Measurements from ENCODE around the gene PMM2. TPM values are rescaled to one million over a fixed set of nuclear protein-coding genes. Genes with fewer than 3 reads are reported as not detected.

Gene PMM2
- total RNA-seq, 5 donors from 2014 or later (not counting 1 experiment from before 2014, with no cell fraction given): 33.8 to 46.6 (median 43.7) TPM

DNA sequence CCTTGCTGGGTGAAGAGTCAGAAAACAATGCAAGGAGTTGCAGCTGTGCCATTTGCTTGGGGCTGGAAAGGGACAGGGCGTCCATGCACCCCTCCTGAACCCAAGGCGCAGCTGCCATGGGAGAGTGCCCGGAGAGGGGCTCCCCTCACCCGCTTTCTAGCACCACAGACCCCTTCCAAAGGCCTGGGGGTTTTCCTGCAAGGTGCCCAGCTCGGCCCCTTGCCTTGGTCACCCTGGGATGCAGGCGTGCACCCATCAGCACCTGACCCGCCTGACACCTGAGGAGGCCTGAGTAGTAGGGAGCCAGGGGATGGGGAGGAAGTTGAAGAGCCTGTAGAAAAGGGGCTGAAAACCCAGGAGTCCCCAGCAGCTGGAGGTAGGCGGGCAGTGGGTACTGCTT lies 30.5 kb upstream of the PMM2 start:
- DNase-seq: no peak
- Histone ChIP-seq H3K4me1 (ENCODE audit: control insufficient read depth in 1 of 2, extremely low read depth in 1 of 2, insufficient read depth in 2 of 2, low read length in 2 of 2) (no peaks in the 10 kb centered on the region), H3K9me3 (no peaks in the 10 kb centered on the region), H3K27ac (ENCODE audit: low read length) (no peak overlapping the region), H3K36me3 (ENCODE audit: control insufficient read depth in 2 of 2, extremely low read depth in 1 of 2, insufficient read depth in 1 of 2, low read length in 1 of 2) (peaks cover 5 to 18% of the 10 kb centered on the region in 2 donors), H3K4me3 (ENCODE audit: control insufficient read depth in 1 of 2, extremely low read depth in 1 of 2, low read length in 1 of 2) (no peak overlapping the region), H3K27me3 (replicated peaks in 1 of 2; ENCODE audit: control insufficient read depth in 2 of 2, extremely low read depth in 1 of 2, insufficient read depth in 2 of 2, low read length in 1 of 2) (no peaks in the 10 kb centered on the region)
- no peak for ATAC-seq (replicated peaks in 1 of 4)
- Mint-ChIP-seq H3K4me1 (no peaks in the 10 kb centered on the region), H3K4me3 (no peak overlapping the region), H3K27ac (no peak overlapping the region), H3K27me3 (no peaks in the 10 kb centered on the region), H3K9me3 (no peaks in the 10 kb centered on the region), H3K36me3 (peaks cover 27% of the 10 kb centered on the region)
- 100% methylated on average over 4 of the region's 8 CpGs for WGBS (ENCODE audit: insufficient coverage)
- ChIA-PET POLR2A (no interaction called here), CTCF (no interaction called here)

GRCh38 chr16:8768283-8768682 lies 29.4 kb upstream of the PMM2 start:
- H3K4me3 Mint-ChIP-seq: no peak overlapping the region
- no peak overlapping the region for H3K4me3 ChIP-seq (ENCODE audit: control insufficient read depth in 1 of 2, extremely low read depth in 1 of 2, low read length in 1 of 2)
- no peaks in the 10 kb centered on the region for H3K9me3 Mint-ChIP-seq
- H3K4me1 ChIP-seq (ENCODE audit: control insufficient read depth in 1 of 2, extremely low read depth in 1 of 2, insufficient read depth in 2 of 2, low read length in 2 of 2): no peaks in the 10 kb centered on the region
- ChIA-PET CTCF (interaction anchor here in 1 of 2 donors (0.5 kb wide), 1 partner anchor 1969 kb away, joined by 3 read pairs; no protein-coding TSS in a partner anchor), POLR2A (no interaction called here)
- no peaks in the 10 kb centered on the region for H3K4me1 Mint-ChIP-seq
- no peak overlapping the region for H3K27ac ChIP-seq (ENCODE audit: low read length)
- H3K27ac Mint-ChIP-seq: no peak overlapping the region
- H3K27me3 ChIP-seq (replicated peaks in 1 of 2; ENCODE audit: control insufficient read depth in 2 of 2, extremely low read depth in 1 of 2, insufficient read depth in 2 of 2, low read length in 1 of 2): no peaks in the 10 kb centered on the region
- ATAC-seq (replicated peaks in 1 of 4): no peak
- peaks cover 3 to 24% of the 10 kb centered on the region in 2 donors for H3K36me3 ChIP-seq (ENCODE audit: control insufficient read depth in 2 of 2, extremely low read depth in 1 of 2, insufficient read depth in 1 of 2, low read length in 1 of 2)
- no peaks in the 10 kb centered on the region for H3K9me3 ChIP-seq
- H3K36me3 Mint-ChIP-seq: peaks cover 36% of the 10 kb centered on the region
- no peaks in the 10 kb centered on the region for H3K27me3 Mint-ChIP-seq
- WGBS (ENCODE audit: insufficient coverage): 97% methylated on average over 8 of the region's 12 CpGs
- no peak for DNase-seq

DNA sequence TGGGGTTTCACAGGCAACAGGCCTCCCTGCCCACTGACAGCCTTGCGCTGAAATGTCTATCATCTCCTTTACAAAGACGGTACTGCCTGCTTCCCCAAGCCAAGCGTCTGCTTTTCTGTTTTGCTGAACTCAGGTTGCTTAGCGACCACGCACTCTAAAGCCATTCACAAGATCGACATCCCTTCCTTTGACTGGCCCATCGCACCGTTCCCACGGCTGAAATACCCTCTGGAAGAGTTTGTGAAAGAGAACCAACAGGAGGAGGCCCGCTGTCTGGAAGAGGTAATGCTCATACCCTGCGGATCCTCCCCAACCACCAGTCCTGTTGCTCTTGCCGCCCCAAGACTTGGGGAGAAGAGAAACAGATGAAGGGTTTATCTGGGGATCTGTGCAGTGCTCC lies 28.9 kb upstream of the PMM2 start:
- peaks cover 3 to 28% of the 10 kb centered on the region in 2 donors for H3K36me3 ChIP-seq (ENCODE audit: control insufficient read depth in 2 of 2, extremely low read depth in 1 of 2, insufficient read depth in 1 of 2, low read length in 1 of 2)
- no peaks in the 10 kb centered on the region for H3K9me3 ChIP-seq
- H3K4me3 Mint-ChIP-seq: no peak overlapping the region
- 100% methylated on average over 1 of the region's 12 CpGs for WGBS (ENCODE audit: insufficient coverage)
- POLR2A ChIA-PET: no interaction called here
- DNase-seq: no peak
- H3K36me3 Mint-ChIP-seq: peaks cover 40% of the 10 kb centered on the region
- H3K27me3 Mint-ChIP-seq: no peaks in the 10 kb centered on the region
- H3K4me1 Mint-ChIP-seq: no peaks in the 10 kb centered on the region
- H3K9me3 Mint-ChIP-seq: no peaks in the 10 kb centered on the region
- no peak overlapping the region for H3K27ac Mint-ChIP-seq
- ATAC-seq (replicated peaks in 1 of 4): no peak
- no peak overlapping the region for H3K27ac ChIP-seq (ENCODE audit: low read length)
- CTCF ChIA-PET: interaction anchor here in 1 of 2 donors (0.5 kb wide), 1 partner anchor 1968 kb away, joined by 3 read pairs; no protein-coding TSS in a partner anchor
- H3K27me3 ChIP-seq (replicated peaks in 1 of 2; ENCODE audit: control insufficient read depth in 2 of 2, extremely low read depth in 1 of 2, insufficient read depth in 2 of 2, low read length in 1 of 2): no peaks in the 10 kb centered on the region
- H3K4me1 ChIP-seq (ENCODE audit: control insufficient read depth in 1 of 2, extremely low read depth in 1 of 2, insufficient read depth in 2 of 2, low read length in 2 of 2): no peaks in the 10 kb centered on the region
- no peak overlapping the region for H3K4me3 ChIP-seq (ENCODE audit: control insufficient read depth in 1 of 2, extremely low read depth in 1 of 2, low read length in 1 of 2)

DNA sequence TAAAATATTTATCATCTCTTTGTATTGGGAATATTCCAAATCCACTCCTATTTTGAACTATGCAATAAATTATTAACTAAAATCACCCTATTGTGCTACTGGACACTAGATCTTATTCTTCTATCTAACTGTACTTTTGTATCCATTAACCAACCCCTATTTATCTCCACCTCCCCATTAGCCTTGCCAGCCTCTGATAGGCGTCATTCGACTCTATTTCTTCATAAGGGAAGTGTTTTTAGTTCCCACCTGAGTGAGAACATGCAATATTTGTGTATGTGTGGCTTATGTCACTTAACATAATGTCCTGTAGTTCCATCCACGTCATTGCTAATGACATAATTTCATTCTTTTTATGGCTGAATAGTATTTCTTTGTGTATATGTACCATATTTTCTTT lies 24.1 kb upstream of the PMM2 start:
- no peaks in the 10 kb centered on the region for H3K9me3 ChIP-seq
- Mint-ChIP-seq H3K27me3 (no peaks in the 10 kb centered on the region), H3K4me3 (no peak overlapping the region), H3K27ac (no peak overlapping the region), H3K9me3 (no peaks in the 10 kb centered on the region), H3K4me1 (no peaks in the 10 kb centered on the region), H3K36me3 (peaks cover 56% of the 10 kb centered on the region)
- peaks cover 4 to 41% of the 10 kb centered on the region in 2 donors for H3K36me3 ChIP-seq (ENCODE audit: control insufficient read depth in 2 of 2, extremely low read depth in 1 of 2, insufficient read depth in 1 of 2, low read length in 1 of 2)
- H3K27me3 ChIP-seq (replicated peaks in 1 of 2; ENCODE audit: control insufficient read depth in 2 of 2, extremely low read depth in 1 of 2, insufficient read depth in 2 of 2, low read length in 1 of 2): no peaks in the 10 kb centered on the region
- H3K4me3 ChIP-seq (ENCODE audit: control insufficient read depth in 1 of 2, extremely low read depth in 1 of 2, low read length in 1 of 2): no peak overlapping the region
- ATAC-seq (replicated peaks in 1 of 4): no peak
- WGBS (ENCODE audit: insufficient coverage): no CpG with 5 or more reads among the region's 3 CpGs
- H3K27ac ChIP-seq (ENCODE audit: low read length): no peak overlapping the region
- no peak for DNase-seq
- H3K4me1 ChIP-seq (ENCODE audit: control insufficient read depth in 1 of 2, extremely low read depth in 1 of 2, insufficient read depth in 2 of 2, low read length in 2 of 2): no peaks in the 10 kb centered on the region
- ChIA-PET POLR2A (no interaction called here), CTCF (no interaction called here)

DNA sequence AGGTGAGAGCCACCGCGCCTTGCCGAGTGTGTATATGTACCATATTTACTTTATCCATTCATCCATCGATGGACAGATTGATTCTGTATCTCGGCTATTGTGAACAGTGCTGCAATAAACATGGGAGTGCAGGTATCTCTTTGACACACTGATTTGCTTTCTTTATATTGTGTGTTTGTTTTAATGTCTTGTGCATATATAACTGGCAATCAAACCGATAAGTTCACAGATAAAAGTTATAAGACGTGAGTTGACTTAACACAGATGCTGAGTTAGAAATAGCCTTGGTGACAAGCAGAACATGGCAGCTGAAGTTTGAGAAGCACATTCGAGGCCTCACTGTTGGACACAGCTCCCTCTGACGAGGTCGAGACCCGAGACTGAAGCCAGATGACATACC lies 23.4 kb upstream of the PMM2 start:
- no peaks in the 10 kb centered on the region for H3K4me1 ChIP-seq (ENCODE audit: control insufficient read depth in 1 of 2, extremely low read depth in 1 of 2, insufficient read depth in 2 of 2, low read length in 2 of 2)
- Mint-ChIP-seq H3K4me1 (no peaks in the 10 kb centered on the region), H3K9me3 (no peaks in the 10 kb centered on the region), H3K27ac (no peak overlapping the region), H3K36me3 (peaks cover 50% of the 10 kb centered on the region), H3K4me3 (no peak overlapping the region), H3K27me3 (no peaks in the 10 kb centered on the region)
- H3K27ac ChIP-seq (ENCODE audit: low read length): no peak overlapping the region
- H3K27me3 ChIP-seq (replicated peaks in 1 of 2; ENCODE audit: control insufficient read depth in 2 of 2, extremely low read depth in 1 of 2, insufficient read depth in 2 of 2, low read length in 1 of 2): no peaks in the 10 kb centered on the region
- DNase-seq (no peak), ATAC-seq (replicated peaks in 1 of 4) (no peak)
- peaks cover 4 to 36% of the 10 kb centered on the region in 2 donors for H3K36me3 ChIP-seq (ENCODE audit: control insufficient read depth in 2 of 2, extremely low read depth in 1 of 2, insufficient read depth in 1 of 2, low read length in 1 of 2)
- ChIA-PET POLR2A (no interaction called here), CTCF (no interaction called here)
- H3K4me3 ChIP-seq (ENCODE audit: control insufficient read depth in 1 of 2, extremely low read depth in 1 of 2, low read length in 1 of 2): no peak overlapping the region
- no peaks in the 10 kb centered on the region for H3K9me3 ChIP-seq
- WGBS (ENCODE audit: insufficient coverage): 93% methylated on average over 5 of the region's 11 CpGs

GRCh38 chr16:8775359-8775758 lies 22.3 kb upstream of the PMM2 start:
- no peak overlapping the region for H3K27ac Mint-ChIP-seq
- DNase-seq (no peak), ATAC-seq (replicated peaks in 1 of 4) (no peak)
- ChIA-PET CTCF (no interaction called here), POLR2A (no interaction called here)
- H3K9me3 Mint-ChIP-seq: no peaks in the 10 kb centered on the region
- no peak overlapping the region for H3K4me3 Mint-ChIP-seq
- H3K27me3 ChIP-seq (replicated peaks in 1 of 2; ENCODE audit: control insufficient read depth in 2 of 2, extremely low read depth in 1 of 2, insufficient read depth in 2 of 2, low read length in 1 of 2): no peaks in the 10 kb centered on the region
- no peaks in the 10 kb centered on the region for H3K4me1 Mint-ChIP-seq
- H3K9me3 ChIP-seq: no peaks in the 10 kb centered on the region
- H3K27me3 Mint-ChIP-seq: no peaks in the 10 kb centered on the region
- no CpG with 5 or more reads among the region's 1 CpG for WGBS (ENCODE audit: insufficient coverage)
- H3K4me3 ChIP-seq (ENCODE audit: control insufficient read depth in 1 of 2, extremely low read depth in 1 of 2, low read length in 1 of 2): no peak overlapping the region
- H3K36me3 ChIP-seq (ENCODE audit: control insufficient read depth in 2 of 2, extremely low read depth in 1 of 2, insufficient read depth in 1 of 2, low read length in 1 of 2): peaks cover 4 to 34% of the 10 kb centered on the region in 2 donors
- no peak overlapping the region for H3K27ac ChIP-seq (ENCODE audit: low read length)
- no peaks in the 10 kb centered on the region for H3K4me1 ChIP-seq (ENCODE audit: control insufficient read depth in 1 of 2, extremely low read depth in 1 of 2, insufficient read depth in 2 of 2, low read length in 2 of 2)
- H3K36me3 Mint-ChIP-seq: peaks cover 55% of the 10 kb centered on the region

DNA sequence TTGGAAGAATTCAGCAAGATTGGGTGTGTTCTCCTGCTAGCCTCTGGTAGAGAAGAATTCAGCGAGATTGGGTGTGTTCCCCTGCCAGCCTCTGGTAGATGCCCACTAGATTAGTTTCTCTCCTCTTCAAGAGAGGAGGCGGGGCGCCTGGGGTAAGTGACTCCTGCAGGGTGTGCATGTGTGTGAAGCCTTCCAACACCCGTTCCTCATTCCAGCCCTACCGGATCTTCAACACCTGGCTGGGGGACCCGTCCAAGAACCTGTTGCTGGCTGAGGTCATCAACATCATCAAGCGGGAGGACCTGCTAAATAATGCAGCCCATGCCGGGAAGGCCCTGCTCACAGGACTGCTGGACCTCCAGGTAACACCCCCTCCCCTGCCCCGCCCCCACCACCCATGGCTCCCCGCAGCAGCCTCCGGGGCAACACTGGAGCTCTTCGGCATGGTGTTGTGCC lies 21.5 kb upstream of the PMM2 start:
- Mint-ChIP-seq H3K27ac (no peak overlapping the region), H3K27me3 (no peaks in the 10 kb centered on the region), H3K4me3 (no peak overlapping the region), H3K4me1 (no peaks in the 10 kb centered on the region), H3K36me3 (peaks cover 60% of the 10 kb centered on the region), H3K9me3 (no peaks in the 10 kb centered on the region)
- no peak for ATAC-seq (replicated peaks in 1 of 4)
- no peaks in the 10 kb centered on the region for H3K9me3 ChIP-seq
- WGBS (ENCODE audit: insufficient coverage): 93% methylated on average over 8 of the region's 12 CpGs
- ChIA-PET POLR2A (interaction anchor here in 1 of 2 donors (0.6 kb wide), 1 partner anchor 95 kb away, joined by 3 read pairs; no protein-coding TSS in a partner anchor), CTCF (no interaction called here)
- DNase-seq: no peak
- no peak overlapping the region for H3K27ac ChIP-seq (ENCODE audit: low read length)
- H3K27me3 ChIP-seq (replicated peaks in 1 of 2; ENCODE audit: control insufficient read depth in 2 of 2, extremely low read depth in 1 of 2, insufficient read depth in 2 of 2, low read length in 1 of 2): no peaks in the 10 kb centered on the region
- H3K4me3 ChIP-seq (ENCODE audit: control insufficient read depth in 1 of 2, extremely low read depth in 1 of 2, low read length in 1 of 2): no peak overlapping the region
- peaks cover 4 to 34% of the 10 kb centered on the region in 2 donors for H3K36me3 ChIP-seq (ENCODE audit: control insufficient read depth in 2 of 2, extremely low read depth in 1 of 2, insufficient read depth in 1 of 2, low read length in 1 of 2)
- H3K4me1 ChIP-seq (ENCODE audit: control insufficient read depth in 1 of 2, extremely low read depth in 1 of 2, insufficient read depth in 2 of 2, low read length in 2 of 2): no peaks in the 10 kb centered on the region
